HepG2 (cell line): ENCODE measurements around the gene MRPL58. TPM values are rescaled to one million over a fixed set of nuclear protein-coding genes. Genes with fewer than 3 reads are reported as not detected.
A peak's percentile ranks its signal among the peaks of the same experiment; 100 is the strongest.

Experiments
- BRF2 ChIP-seq: sonication (generic); formaldehyde crosslinking; IDR thresholded peaks from 2 replicates; pipeline ENCODE4 v1.8.1; 2022; ENCODE audit warnings: mild to moderate bottlenecking, missing genetic modification reagents
- EED ChIP-seq: sonication (generic); formaldehyde crosslinking; IDR thresholded peaks from 2 replicates; pipeline ENCODE4 v1.5.0; 2020; ENCODE audit warnings: mild to moderate bottlenecking, missing genetic modification reagents
- ELK4 ChIP-seq: sonication (generic); formaldehyde crosslinking; IDR thresholded peaks from 2 replicates; pipeline ENCODE4 v1.9.0; 2021; ENCODE audit warnings: missing genetic modification reagents, borderline replicate concordance
- FOXA1 ChIP-seq, 2 experiments: fragments of 450-650 bp in 1 of 2; sonication (generic) in 1 of 2; formaldehyde crosslinking in 1 of 2; IDR thresholded peaks; 2 replicates each; pipeline versions ENCODE4 v1.4.0 to v1.6.1; 2016 to 2020; ENCODE audit warnings: missing genetic modification reagents in 1 of 2
- FOXC1 ChIP-seq: sonication (generic); formaldehyde crosslinking; IDR thresholded peaks from 2 replicates; pipeline ENCODE4 v1.8.0; 2022; ENCODE audit warnings: mild to moderate bottlenecking, missing genetic modification reagents, borderline replicate concordance
- HDAC6 ChIP-seq: fragments of 200-600 bp; sonication (generic); IDR thresholded peaks from 2 replicates; pipeline ENCODE4 v1.7.0; 2017; ENCODE audit warnings: mild to moderate bottlenecking, antibody characterized with exemption, low read length, low read depth
- KDM1A ChIP-seq: IDR thresholded peaks from 2 replicates; pipeline ENCODE4 v1.6.1; 2016; ENCODE audit warnings: missing compliant biosample characterization
- MIXL1 ChIP-seq: IDR thresholded peaks from 2 replicates; pipeline ENCODE4 v1.6.1; 2016
- PRDM15 ChIP-seq: sonication (generic); formaldehyde crosslinking; IDR thresholded peaks from 2 replicates; pipeline ENCODE4 v1.4.0; 2020; ENCODE audit warnings: missing genetic modification reagents
- SMYD3 ChIP-seq: sonication (generic); formaldehyde crosslinking; IDR thresholded peaks from 2 replicates; pipeline ENCODE4 v1.8.1; 2023; ENCODE audit warnings: mild to moderate bottlenecking, missing genetic modification reagents
- SRF ChIP-seq: IDR thresholded peaks from 2 replicates; pipeline ENCODE4 v1.6.1; 2011; ENCODE audit warnings: mild to moderate bottlenecking, low read depth, low read length, moderate library complexity
- YY1 ChIP-seq: IDR thresholded peaks from 2 replicates; pipeline ENCODE4 v1.6.1; 2011; ENCODE audit warnings: low read length, low read depth, moderate library complexity, mild to moderate bottlenecking; ENCODE audit not compliant: insufficient read depth, insufficient replicate concordance
- ZBTB42 ChIP-seq: sonication (generic); formaldehyde crosslinking; IDR thresholded peaks from 2 replicates; pipeline ENCODE4 v1.5.0; 2020; ENCODE audit warnings: mild to moderate bottlenecking, missing genetic modification reagents
- ZFP91 ChIP-seq: sonication (generic); formaldehyde crosslinking; IDR thresholded peaks from 2 replicates; pipeline ENCODE4 v1.9.0; 2022; ENCODE audit warnings: missing genetic modification reagents, mild to moderate bottlenecking, borderline replicate concordance
- ZNF382 ChIP-seq: sonication (generic); formaldehyde crosslinking; IDR thresholded peaks from 2 replicates; pipeline ENCODE4 v1.5.0; 2020; ENCODE audit warnings: missing genetic modification reagents, mild to moderate bottlenecking, borderline replicate concordance
- ZNF547 ChIP-seq: sonication (generic); formaldehyde crosslinking; IDR thresholded peaks from 2 replicates; pipeline ENCODE4 v1.5.1; 2020; ENCODE audit warnings: mild to moderate bottlenecking, missing genetic modification reagents
- ZNF562 ChIP-seq: sonication (generic); formaldehyde crosslinking; IDR thresholded peaks from 2 replicates; pipeline ENCODE4 v1.8.0; 2022; ENCODE audit warnings: missing genetic modification reagents, borderline replicate concordance
- ZNF577 ChIP-seq: sonication (generic); formaldehyde crosslinking; IDR thresholded peaks from 2 replicates; pipeline ENCODE4 v1.4.0; 2020; ENCODE audit warnings: mild to moderate bottlenecking, low read depth, missing genetic modification reagents, borderline replicate concordance
- ZNF768 ChIP-seq: sonication (generic); formaldehyde crosslinking; IDR thresholded peaks from 2 replicates; pipeline ENCODE4 v1.4.0; 2020; ENCODE audit warnings: missing genetic modification reagents
- ZSCAN29 ChIP-seq: sonication (generic); formaldehyde crosslinking; conservative IDR thresholded peaks from 2 replicates; pipeline ENCODE4 v1.4.0; 2020; ENCODE audit warnings: mild to moderate bottlenecking, missing genetic modification reagents
- polyA plus RNA-seq, 8 experiments: library from polyadenylated mRNA; depleted of rRNA in 3 of 8; stranded (reverse) in 7 of 8; unstranded in 1 of 8; fragments of >200 nt; fragmentation: Illumina TruSeq in 4 of 8; extraction: Trizol in 4 of 8; gene quantifications; 2 replicates each; pipeline versions ENCODE4 v1.2.1 to v1.2.3, GENCODE V29; 2011 to 2016; ENCODE audit warnings: low read depth in 4 of 8, missing spikeins in 1 of 8, mixed read lengths in 1 of 8; ENCODE audit not compliant: insufficient read depth in 1 of 8
- total RNA-seq, 5 experiments: library from RNA; depleted of rRNA; stranded (reverse); fragments of >200 nt; fragmentation: Illumina TruSeq; extraction: Trizol; gene quantifications; 2 replicates each; pipeline ENCODE4 v1.2.3, GENCODE V29; 2016; ENCODE audit warnings: low read depth in 1 of 5

Gene MRPL58
- total and polyA plus RNA-seq, 2 of the 13 experiments (the other 11 are each of a cell fraction or from before 2014, with no cell fraction given) = 44.9 to 68.9 TPM

- peak; percentile 98 for TF ChIP-seq ZFP91
- TF ChIP-seq YY1 = peak; percentile 98
- peak; percentile 82 for TF ChIP-seq SRF
- TF ChIP-seq SMYD3 = peak; percentile 72; the same call in 1 of the 2 replicates
- no peak for TF ChIP-seq FOXA1 (IDR thresholded peaks at IDR 0.05)
- TF ChIP-seq FOXA1 (CRISPR knock-in tag; IDR thresholded peaks at IDR 0.05) = peak; percentile 54; the same call in 1 of the 2 replicates
- TF ChIP-seq BRF2 (CRISPR knock-in tag) = no peak; the same call in 1 of the 2 replicates
- TF ChIP-seq MIXL1 (CRISPR knock-in tag) = peak; percentile 64
- TF ChIP-seq ZBTB42 = peak; percentile 89; the same call in 1 of the 2 replicates
- no peak for TF ChIP-seq ZNF382 (CRISPR knock-in tag)
- no peak for TF ChIP-seq ZNF577 (CRISPR knock-in tag)
- no peak; the same call in 1 of the 2 replicates for TF ChIP-seq ZSCAN29 (CRISPR knock-in tag)
- peak; percentile 88 for TF ChIP-seq ZNF768 (CRISPR knock-in tag)
- TF ChIP-seq FOXC1 = no peak; the same call in 1 of the 2 replicates
- no peak for TF ChIP-seq HDAC6
- TF ChIP-seq ELK4 (CRISPR knock-in tag) = peak; percentile 76; the same call in 1 of the 2 replicates
- TF ChIP-seq PRDM15 (CRISPR knock-in tag) = peak; percentile 68; the same call in 1 of the 2 replicates
- peak; percentile 93 for TF ChIP-seq ZNF547 (CRISPR knock-in tag)
- peak; percentile 87 for TF ChIP-seq EED
- no peak for TF ChIP-seq ZNF562 (CRISPR knock-in tag)
- TF ChIP-seq KDM1A (CRISPR knock-in tag) = no peak; the same call in 1 of the 2 replicates
Measured at GRCh38 chr17:75012346-75013091, at the start of gene MRPL58 (continued).
